Measurements from ENCODE around the gene FGFR4.

Gene FGFR4

GRCh38 chr5:177107159-177107558 lies 20.4 kb downstream of the FGFR4 start:
- Mint-ChIP-seq H3K4me1 (peaks cover 6% of the 10 kb centered on the region), H3K4me3 (no peak overlapping the region), H3K27me3 (peaks cover 13% of the 10 kb centered on the region), H3K27ac (no peak overlapping the region), H3K9me3 (no peaks in the 10 kb centered on the region)
- DNase-seq (no peak), ATAC-seq (no peak)

- H3K4me1 Mint-ChIP-seq = peaks cover 15% of the 10 kb centered on the region
- H3K4me3 Mint-ChIP-seq = no peak overlapping the region
- DNase-seq (no peak), ATAC-seq (no peak)
- no peaks in the 10 kb centered on the region for H3K27me3 Mint-ChIP-seq
- no peaks in the 10 kb centered on the region for H3K9me3 Mint-ChIP-seq
- H3K27ac Mint-ChIP-seq = peak overlapping the region; percentile 13 to 60
Measured at GRCh38 chr5:177109810-177110209, 23.1 kb downstream of the FGFR4 start.

- Mint-ChIP-seq H3K27ac (no peak overlapping the region), H3K27me3 (no peaks in the 10 kb centered on the region), H3K4me3 (peak overlapping the region in 1 of 2 donors; percentile 24), H3K9me3 (no peaks in the 10 kb centered on the region), H3K4me1 (peaks cover 25% of the 10 kb centered on the region)
- DNase-seq (peak; percentile 68 to 72), ATAC-seq (peak; percentile 56)
Measured at GRCh38 chr5:177111720-177112394, 25.1 kb downstream of the FGFR4 start.

- Mint-ChIP-seq H3K27me3 (no peaks in the 10 kb centered on the region), H3K9me3 (no peaks in the 10 kb centered on the region), H3K4me1 (peaks cover 31% of the 10 kb centered on the region), H3K27ac (no peak overlapping the region), H3K4me3 (no peak overlapping the region)
- no peak for DNase-seq
- no peak for ATAC-seq
Measured at GRCh38 chr5:177112589-177113220, 26.0 kb downstream of the FGFR4 start.

GRCh38 chr5:177113566-177114424 lies 27.1 kb downstream of the FGFR4 start:
- no peak overlapping the region for H3K27ac Mint-ChIP-seq
- H3K9me3 Mint-ChIP-seq = no peaks in the 10 kb centered on the region
- DNase-seq (peak; percentile 78), ATAC-seq (peak; percentile 50)
- H3K4me3 Mint-ChIP-seq = no peak overlapping the region
- no peaks in the 10 kb centered on the region for H3K27me3 Mint-ChIP-seq
- H3K4me1 Mint-ChIP-seq = peaks cover 31% of the 10 kb centered on the region

GRCh38 chr5:177116631-177117373 lies 30.1 kb downstream of the FGFR4 start:
- Mint-ChIP-seq H3K9me3 (no peaks in the 10 kb centered on the region), H3K4me1 (peaks cover 27% of the 10 kb centered on the region), H3K27ac (peak overlapping the region; percentile 84 to 94), H3K4me3 (peak overlapping the region; percentile 72 to 78), H3K27me3 (no peaks in the 10 kb centered on the region)
- ATAC-seq (peak; percentile 97), DNase-seq (peak; percentile 80 to 90)

GRCh38 chr5:177117441-177118045 lies 30.8 kb downstream of the FGFR4 start:
- Mint-ChIP-seq H3K27me3 (no peaks in the 10 kb centered on the region), H3K27ac (no peak overlapping the region), H3K9me3 (no peaks in the 10 kb centered on the region), H3K4me1 (peaks cover 25% of the 10 kb centered on the region), H3K4me3 (peak overlapping the region; percentile 49 to 72)
- DNase-seq (no peak), ATAC-seq (no peak)

- no peaks in the 10 kb centered on the region for H3K4me1 Mint-ChIP-seq
- DNase-seq (no peak), ATAC-seq (no peak)
- no peak overlapping the region for H3K27ac Mint-ChIP-seq
- no peak overlapping the region for H3K4me3 Mint-ChIP-seq
- H3K27me3 Mint-ChIP-seq = no peaks in the 10 kb centered on the region
- no peaks in the 10 kb centered on the region for H3K9me3 Mint-ChIP-seq
Measured at GRCh38 chr5:177122566-177122965, 35.9 kb downstream of the FGFR4 start.

GRCh38 chr5:177123789-177124485 lies 37.2 kb downstream of the FGFR4 start:
- H3K27me3 Mint-ChIP-seq = no peaks in the 10 kb centered on the region
- ATAC-seq (no peak), DNase-seq (no peak)
- H3K4me3 Mint-ChIP-seq = no peak overlapping the region
- peaks cover 10% of the 10 kb centered on the region for H3K4me1 Mint-ChIP-seq
- no peak overlapping the region for H3K27ac Mint-ChIP-seq
- H3K9me3 Mint-ChIP-seq = no peaks in the 10 kb centered on the region

- no peak overlapping the region for H3K27ac Mint-ChIP-seq
- peak; percentile 50 for ATAC-seq
- peaks cover 16% of the 10 kb centered on the region for H3K4me1 Mint-ChIP-seq
- DNase-seq = no peak
- H3K9me3 Mint-ChIP-seq = no peaks in the 10 kb centered on the region
- H3K4me3 Mint-ChIP-seq = no peak overlapping the region
- no peaks in the 10 kb centered on the region for H3K27me3 Mint-ChIP-seq
Measured at GRCh38 chr5:177124486-177124991, 37.8 kb downstream of the FGFR4 start.

- no peak overlapping the region for H3K27ac Mint-ChIP-seq
- no peak overlapping the region for H3K4me3 Mint-ChIP-seq
- DNase-seq = no peak
- H3K4me1 Mint-ChIP-seq = peaks cover 38% of the 10 kb centered on the region
- no peaks in the 10 kb centered on the region for H3K9me3 Mint-ChIP-seq
- no peak for ATAC-seq
- no peaks in the 10 kb centered on the region for H3K27me3 Mint-ChIP-seq
Measured at GRCh38 chr5:177126771-177127170, 40.1 kb downstream of the FGFR4 start.

GRCh38 chr5:177128551-177128981 lies 41.9 kb downstream of the FGFR4 start:
- Mint-ChIP-seq H3K4me3 (peak overlapping the region; percentile 30 to 63), H3K9me3 (no peaks in the 10 kb centered on the region), H3K4me1 (peaks cover 38% of the 10 kb centered on the region), H3K27ac (peak overlapping the region in 1 of 2 donors; percentile 81), H3K27me3 (no peaks in the 10 kb centered on the region)
- peak in 1 of 2 donors; percentile 18 for DNase-seq
- ATAC-seq = no peak

GRCh38 chr5:177130211-177131018 lies 43.7 kb downstream of the FGFR4 start:
- Mint-ChIP-seq H3K27ac (no peak overlapping the region), H3K27me3 (no peaks in the 10 kb centered on the region), H3K4me1 (peaks cover 43% of the 10 kb centered on the region), H3K9me3 (no peaks in the 10 kb centered on the region), H3K4me3 (no peak overlapping the region)
- ATAC-seq = no peak
- DNase-seq = no peak

GRCh38 chr5:177131019-177131320 lies 44.3 kb downstream of the FGFR4 start:
- Mint-ChIP-seq H3K9me3 (no peaks in the 10 kb centered on the region), H3K27ac (no peak overlapping the region), H3K4me1 (peaks cover 48% of the 10 kb centered on the region), H3K4me3 (no peak overlapping the region), H3K27me3 (no peaks in the 10 kb centered on the region)
- DNase-seq = no peak
- no peak for ATAC-seq
